Esophagus squamous epithelium (tissue), 5 donors: ENCODE results near the gene GAS2L2. TPM values are rescaled to one million over a fixed set of nuclear protein-coding genes. Genes with fewer than 3 reads are reported as not detected.

Experiments
- DNase-seq: peaks from one replicate; lab custom pipeline; 2025; lab: John Stamatoyannopoulos, UW
- H3K27ac ChIP-seq, 4 donors: fragments of 200-600 bp; sonication (generic); one replicate each; pipeline ENCODE4 v1.5.1; 2016 to 2019; ENCODE audit warnings: mild to moderate bottlenecking in 1 of 4
- H3K27me3 ChIP-seq, 4 donors: fragments of 200-600 bp; sonication (generic); 1 replicate in 3 of 4; 2 replicates in 1 of 4; pipeline versions ENCODE4 v1.5.1 to v1.6.0; 2017 to 2021; ENCODE audit warnings: antibody characterized with exemption in 1 of 4
- H3K36me3 ChIP-seq, 3 donors: fragments of 200-600 bp; sonication (generic); one replicate each; pipeline ENCODE4 v1.5.1; 2016 to 2019
- H3K4me1 ChIP-seq, 3 donors: fragments of 200-600 bp; sonication (generic); one replicate each; pipeline ENCODE4 v1.5.1; 2017 to 2019
- H3K4me3 ChIP-seq, 4 donors: fragments of 200-600 bp; sonication (generic); 1 replicate in 3 of 4; 2 replicates in 1 of 4; pipeline ENCODE4 v1.5.1; 2016 to 2019; ENCODE audit warnings: mild to moderate bottlenecking in 2 of 4, moderate library complexity in 1 of 4
- H3K9me3 ChIP-seq, 3 donors: fragments of 200-600 bp; sonication (generic); one replicate each; pipeline ENCODE4 v1.5.1; 2016 to 2019
- POLR2A ChIP-seq, 4 donors: fragments of 450-650 bp; IDR thresholded peaks; one replicate each; pipeline ENCODE4 v1.6.1; 2017; ENCODE audit warnings: antibody characterized with exemption in 4 of 4, mild to moderate bottlenecking in 4 of 4, moderate library complexity in 3 of 4
- WGBS, 2 donors: methylation state at CpG; one replicate each; pipeline ENCODE4 v1.1.5; 2018; 5-methylcytosine and 5-hydroxymethylcytosine counted together
- intact Hi-C: fragments of 100-400 bp; cut with DNase I; formaldehyde crosslinking; loops from one replicate; pipeline ENCODE4 v1.15.0; 2022
- total RNA-seq, 4 donors: library from RNA; depleted of rRNA; stranded (reverse); fragments of >200 nt; gene quantifications; one replicate each; pipeline ENCODE4 v1.1.0, GENCODE V29; 2016
- TF ChIP-seq, protein P1 (sequence below), 6 experiments: fragments of 450-650 bp in 4 of 6; fragments of 200-600 bp in 2 of 6; sonication (generic) in 2 of 6; IDR thresholded peaks; one replicate each; pipeline ENCODE4 v1.5.1; 2016 to 2019; ENCODE audit warnings: antibody characterized with exemption in 6 of 6, mild to moderate bottlenecking in 4 of 6, moderate library complexity in 4 of 6
- donor health status: DM: yes; HTN: yes; CAD: no.

Gene GAS2L2
- not detected for total RNA-seq

DNA sequence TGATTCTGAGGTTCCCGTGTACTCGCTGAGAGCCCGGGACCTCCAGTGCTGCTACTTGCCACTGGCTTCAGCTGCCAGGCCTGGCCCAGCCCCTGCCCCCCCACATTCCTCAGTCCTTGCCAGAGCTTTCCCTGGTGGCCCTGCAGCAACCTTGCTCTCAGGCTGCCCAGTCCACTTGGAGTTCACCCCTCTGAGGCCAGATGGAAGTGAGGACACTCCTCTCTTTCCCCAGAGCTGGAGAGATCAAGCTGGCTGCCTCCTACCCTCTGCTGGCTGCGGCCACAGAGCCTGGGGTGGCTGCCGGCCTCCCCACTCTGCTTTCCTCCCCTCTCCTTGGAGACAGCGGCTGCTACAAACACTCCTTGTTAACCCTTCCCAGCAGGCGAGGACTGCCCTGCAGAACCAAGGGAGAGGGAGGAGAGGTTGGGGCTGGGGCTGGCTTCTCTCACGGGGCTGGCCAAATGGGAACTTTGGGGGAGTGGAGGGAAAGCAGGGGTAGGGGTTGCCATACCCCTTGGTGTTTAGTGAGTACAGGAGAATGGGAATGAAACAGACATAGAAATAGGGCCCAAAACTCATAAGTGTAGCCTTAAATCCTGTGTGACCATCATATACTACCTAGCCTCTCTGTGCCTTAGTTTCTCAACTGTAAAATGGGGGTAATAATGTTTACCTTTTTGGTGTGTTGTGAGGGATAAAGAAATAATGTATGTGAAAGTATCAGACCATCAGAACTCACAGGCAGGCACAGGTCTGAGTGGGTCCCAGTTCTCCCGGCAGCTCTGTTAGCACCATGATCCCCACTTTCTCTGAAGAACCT, at the start of gene GAS2L2:
TSS of gene GAS2L2 (minus strand) at position 295 of the 820 bp plus-strand sequence. CDS start 389 bp downstream, outside the sequence.
- 41 to 57% methylated on average over 4 to 5 of the region's 9 CpGs for WGBS, 2 donors
- no peak within 1 kb of the TSS for H3K27ac ChIP-seq
- H3K9me3 ChIP-seq: no peaks in the 10 kb centered on the region
- intact Hi-C loops: no loop called here
- no peak within 1 kb of the TSS for H3K4me3 ChIP-seq
- peaks cover 8 to 39% (median 12%) of the 10 kb centered on the region in 3 donors for H3K4me1 ChIP-seq
- no peak for TF ChIP-seq POLR2A (IDR thresholded peaks at IDR 0.05)
- TF ChIP-seq, protein P1, sequence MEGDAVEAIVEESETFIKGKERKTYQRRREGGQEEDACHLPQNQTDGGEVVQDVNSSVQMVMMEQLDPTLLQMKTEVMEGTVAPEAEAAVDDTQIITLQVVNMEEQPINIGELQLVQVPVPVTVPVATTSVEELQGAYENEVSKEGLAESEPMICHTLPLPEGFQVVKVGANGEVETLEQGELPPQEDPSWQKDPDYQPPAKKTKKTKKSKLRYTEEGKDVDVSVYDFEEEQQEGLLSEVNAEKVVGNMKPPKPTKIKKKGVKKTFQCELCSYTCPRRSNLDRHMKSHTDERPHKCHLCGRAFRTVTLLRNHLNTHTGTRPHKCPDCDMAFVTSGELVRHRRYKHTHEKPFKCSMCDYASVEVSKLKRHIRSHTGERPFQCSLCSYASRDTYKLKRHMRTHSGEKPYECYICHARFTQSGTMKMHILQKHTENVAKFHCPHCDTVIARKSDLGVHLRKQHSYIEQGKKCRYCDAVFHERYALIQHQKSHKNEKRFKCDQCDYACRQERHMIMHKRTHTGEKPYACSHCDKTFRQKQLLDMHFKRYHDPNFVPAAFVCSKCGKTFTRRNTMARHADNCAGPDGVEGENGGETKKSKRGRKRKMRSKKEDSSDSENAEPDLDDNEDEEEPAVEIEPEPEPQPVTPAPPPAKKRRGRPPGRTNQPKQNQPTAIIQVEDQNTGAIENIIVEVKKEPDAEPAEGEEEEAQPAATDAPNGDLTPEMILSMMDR (IDR thresholded peaks at IDR 0.05): no peak
- peaks cover 0 to 58% (median 2%) of the 10 kb centered on the region in 4 donors for H3K27me3 ChIP-seq
- no peak for DNase-seq
- no peaks in the 10 kb centered on the region for H3K36me3 ChIP-seq

DNA sequence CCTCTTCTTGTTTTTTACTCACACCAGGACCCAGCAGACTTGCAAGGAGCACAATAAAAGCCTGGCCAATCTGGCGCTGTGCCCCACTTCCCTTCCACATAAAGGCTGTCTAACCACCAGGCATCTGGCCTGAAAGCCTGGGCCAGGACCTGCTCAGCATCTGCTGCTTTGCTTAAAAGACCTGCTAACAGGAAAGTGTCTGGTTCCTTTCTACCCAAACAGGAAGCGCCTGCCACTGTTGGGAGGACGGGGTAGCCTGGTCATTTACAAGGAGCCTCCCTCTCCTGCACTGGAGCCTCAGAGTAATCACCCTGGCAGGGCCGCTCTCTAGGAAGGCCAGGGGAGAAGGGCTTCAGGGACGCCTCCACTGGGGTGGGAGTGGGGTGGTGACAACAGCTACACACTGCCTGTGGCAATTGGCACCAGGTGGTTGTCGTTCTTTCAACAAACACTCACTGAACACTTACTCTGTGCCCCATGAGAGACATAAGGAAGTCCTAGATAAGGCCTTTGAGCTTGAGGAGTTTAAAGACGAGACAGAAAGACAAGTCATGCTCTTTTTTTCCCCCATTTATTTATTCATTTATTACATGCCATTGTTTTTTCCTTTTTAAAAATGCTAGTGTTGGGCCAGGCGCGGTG, 48.7 kb upstream of the GAS2L2 start:
- peaks cover 10 to 50% (median 35%) of the 10 kb centered on the region in 3 donors for H3K4me1 ChIP-seq
- WGBS, 2 donors: 50 to 57% methylated on average over 5 to 6 of the region's 9 CpGs
- H3K27me3 ChIP-seq: peaks cover 0 to 9% (median 0%) of the 10 kb centered on the region in 4 donors
- TF ChIP-seq, protein P1 (IDR thresholded peaks at IDR 0.05): no peak
- TF ChIP-seq POLR2A (IDR thresholded peaks at IDR 0.05): no peak
- intact Hi-C loops: no loop called here
- H3K9me3 ChIP-seq: no peaks in the 10 kb centered on the region
- no peak for DNase-seq
- H3K27ac ChIP-seq: peak overlapping the region in 3 of 4 donors; percentile 21 to 80 (median 69)
- no peak overlapping the region for H3K4me3 ChIP-seq
- no peaks in the 10 kb centered on the region for H3K36me3 ChIP-seq

DNA sequence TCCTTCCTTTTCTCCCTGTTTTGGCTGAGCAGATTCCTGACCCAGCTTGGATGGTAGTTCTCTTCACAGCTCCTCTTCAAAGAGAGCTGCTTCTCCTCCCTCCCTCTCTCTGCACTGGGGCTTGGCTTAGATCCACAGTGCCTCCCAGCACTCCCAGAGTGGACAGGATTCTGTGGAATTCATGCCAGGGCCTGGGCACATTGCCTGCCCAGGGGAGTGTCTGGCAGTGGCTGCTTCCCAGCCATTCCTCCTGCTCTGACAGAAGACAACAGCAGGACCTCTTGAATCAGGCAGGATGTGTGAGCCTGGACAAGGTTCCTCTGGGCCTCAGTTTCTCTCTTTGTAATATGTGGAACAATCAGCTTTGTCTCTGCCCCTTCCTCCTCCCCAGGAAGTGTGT, 46.9 kb upstream of the GAS2L2 start:
- peaks cover 0 to 26% (median 0%) of the 10 kb centered on the region in 4 donors for H3K27me3 ChIP-seq
- no peak overlapping the region for H3K4me3 ChIP-seq
- DNase-seq: no peak
- peak overlapping the region; percentile 0 to 80 (median 49) for H3K27ac ChIP-seq
- TF ChIP-seq, protein P1 (IDR thresholded peaks at IDR 0.05): no peak
- no peak for TF ChIP-seq POLR2A (IDR thresholded peaks at IDR 0.05)
- H3K4me1 ChIP-seq: peaks cover 17 to 65% (median 43%) of the 10 kb centered on the region in 3 donors
- H3K36me3 ChIP-seq: no peaks in the 10 kb centered on the region
- intact Hi-C loops: no loop called here
- no peaks in the 10 kb centered on the region for H3K9me3 ChIP-seq

DNA sequence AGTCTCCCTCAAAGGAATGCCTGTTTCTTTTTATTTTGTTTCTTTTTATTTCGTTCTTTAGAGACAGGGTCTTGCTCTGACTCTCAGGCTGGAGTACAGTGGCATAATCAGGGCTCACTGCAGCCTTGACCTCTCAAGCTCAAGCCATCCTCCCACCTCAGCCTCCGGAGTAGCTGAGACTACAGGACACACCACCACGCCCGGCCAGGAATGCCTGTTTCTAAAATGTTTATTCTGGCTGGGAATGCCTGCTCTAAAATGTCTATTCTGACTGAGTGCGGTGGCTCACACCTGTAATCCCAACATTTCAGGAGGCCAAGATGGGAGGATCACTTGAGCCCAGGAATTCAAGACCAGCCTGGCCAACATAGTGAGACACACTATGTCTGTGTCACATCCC, 44.9 kb upstream of the GAS2L2 start:
- DNase-seq: no peak
- Histone ChIP-seq H3K27me3 (peaks cover 0 to 44% (median 0%) of the 10 kb centered on the region in 4 donors), H3K4me1 (peaks cover 22 to 78% (median 47%) of the 10 kb centered on the region in 3 donors), H3K4me3 (no peak overlapping the region), H3K9me3 (no peaks in the 10 kb centered on the region), H3K27ac (no peak overlapping the region), H3K36me3 (no peaks in the 10 kb centered on the region)
- WGBS, 2 donors: 58 to 82% methylated on average over 4 of the region's 5 CpGs
- TF ChIP-seq, protein P1 (IDR thresholded peaks at IDR 0.05): no peak
- TF ChIP-seq POLR2A (IDR thresholded peaks at IDR 0.05): no peak
- intact Hi-C loops: no loop called here

DNA sequence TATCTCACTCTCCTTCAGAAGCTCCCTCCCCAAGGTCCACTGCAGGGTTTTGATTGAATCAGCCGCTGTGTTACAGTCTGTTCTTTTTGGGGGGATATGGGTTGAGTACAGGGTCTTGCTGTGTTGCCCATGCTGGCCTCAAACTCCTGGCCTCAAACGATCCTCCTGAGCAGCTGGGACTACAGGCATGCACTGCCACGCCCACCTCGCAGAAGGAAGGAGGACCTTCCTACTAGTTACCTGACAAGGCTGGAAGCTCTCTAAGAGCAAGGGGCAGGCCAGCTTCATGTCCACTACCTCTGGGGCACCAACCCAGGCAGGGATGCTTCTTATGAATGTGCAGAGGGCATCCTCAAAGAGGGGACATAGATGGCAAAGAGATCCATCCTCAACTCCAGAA, 44.3 kb upstream of the GAS2L2 start:
- DNase-seq: no peak
- H3K9me3 ChIP-seq: no peaks in the 10 kb centered on the region
- H3K4me1 ChIP-seq: peaks cover 22 to 83% (median 50%) of the 10 kb centered on the region in 3 donors
- TF ChIP-seq, protein P1 (IDR thresholded peaks at IDR 0.05): no peak
- no peak for TF ChIP-seq POLR2A (IDR thresholded peaks at IDR 0.05)
- no peak overlapping the region for H3K27ac ChIP-seq
- H3K36me3 ChIP-seq: no peaks in the 10 kb centered on the region
- intact Hi-C loops: no loop called here
- peaks cover 0 to 44% (median 0%) of the 10 kb centered on the region in 4 donors for H3K27me3 ChIP-seq
- no peak overlapping the region for H3K4me3 ChIP-seq
- 58 to 92% methylated on average over 1 to 2 of the region's 4 CpGs for WGBS, 2 donors
